Measurements from ENCODE around the gene TRIM75. TPM values are rescaled to one million over a fixed set of nuclear protein-coding genes. Genes with fewer than 3 reads are reported as not detected.

TRIM75 gene
- total RNA-seq, 1 donor from 2014 or later: not detected

GRCh38 chr4:165106518-165106917 is 52.9 kb downstream of the TRIM75 start:
- no peak overlapping the region for H3K9ac ChIP-seq (ENCODE audit: low read length)
- no peaks in the 10 kb centered on the region for H3K27me3 ChIP-seq (ENCODE audit: insufficient read depth, low read length)
- no peak overlapping the region for H3K4me3 Mint-ChIP-seq (ENCODE audit: unreplicated experiment)
- H3K27ac ChIP-seq (ENCODE audit: low read depth, low read length): no peak overlapping the region
- H3K9me3 Mint-ChIP-seq (ENCODE audit: unreplicated experiment): no peaks in the 10 kb centered on the region
- no peaks in the 10 kb centered on the region for H3K4me1 ChIP-seq (ENCODE audit: insufficient read depth, low read length)
- H3K4me1 Mint-ChIP-seq (ENCODE audit: low read depth, unreplicated experiment): no peaks in the 10 kb centered on the region
- FAIRE-seq: no peak
- H4K20me1 ChIP-seq (ENCODE audit: insufficient read depth, low read length): no peaks in the 10 kb centered on the region
- no peaks in the 10 kb centered on the region for H3K9me3 ChIP-seq (ENCODE audit: insufficient read depth, low read depth, low read length)
- DNase-seq (ENCODE audit: low read depth): no peak
- no peak overlapping the region for H3K4me3 ChIP-seq (ENCODE audit: insufficient read depth, low read depth, low read length)
- H2AFZ ChIP-seq (ENCODE audit: low read depth, low read length): no peak overlapping the region
- H3K79me2 ChIP-seq (ENCODE audit: insufficient read depth, low read length): no peaks in the 10 kb centered on the region
- no peaks in the 10 kb centered on the region for H3K27me3 Mint-ChIP-seq (ENCODE audit: low read depth, unreplicated experiment)
- no peak overlapping the region for H3K4me2 ChIP-seq (ENCODE audit: low read length)
- H3K27ac Mint-ChIP-seq (ENCODE audit: unreplicated experiment): no peak overlapping the region
- H3K36me3 Mint-ChIP-seq (ENCODE audit: low read depth, unreplicated experiment): peaks cover 2% of the 10 kb centered on the region
- H3K36me3 ChIP-seq (ENCODE audit: insufficient read depth, low read length): no peaks in the 10 kb centered on the region
- TF ChIP-seq, protein P1, sequence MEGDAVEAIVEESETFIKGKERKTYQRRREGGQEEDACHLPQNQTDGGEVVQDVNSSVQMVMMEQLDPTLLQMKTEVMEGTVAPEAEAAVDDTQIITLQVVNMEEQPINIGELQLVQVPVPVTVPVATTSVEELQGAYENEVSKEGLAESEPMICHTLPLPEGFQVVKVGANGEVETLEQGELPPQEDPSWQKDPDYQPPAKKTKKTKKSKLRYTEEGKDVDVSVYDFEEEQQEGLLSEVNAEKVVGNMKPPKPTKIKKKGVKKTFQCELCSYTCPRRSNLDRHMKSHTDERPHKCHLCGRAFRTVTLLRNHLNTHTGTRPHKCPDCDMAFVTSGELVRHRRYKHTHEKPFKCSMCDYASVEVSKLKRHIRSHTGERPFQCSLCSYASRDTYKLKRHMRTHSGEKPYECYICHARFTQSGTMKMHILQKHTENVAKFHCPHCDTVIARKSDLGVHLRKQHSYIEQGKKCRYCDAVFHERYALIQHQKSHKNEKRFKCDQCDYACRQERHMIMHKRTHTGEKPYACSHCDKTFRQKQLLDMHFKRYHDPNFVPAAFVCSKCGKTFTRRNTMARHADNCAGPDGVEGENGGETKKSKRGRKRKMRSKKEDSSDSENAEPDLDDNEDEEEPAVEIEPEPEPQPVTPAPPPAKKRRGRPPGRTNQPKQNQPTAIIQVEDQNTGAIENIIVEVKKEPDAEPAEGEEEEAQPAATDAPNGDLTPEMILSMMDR (IDR thresholded peaks at IDR 0.05; ENCODE audit: insufficient read depth, low read depth, low read length): no peak

Other genes with a start within 250 kb of the TRIM75 start
- 0.30 and 0.89 TPM in 2 replicates for gene APELA, start 176.7 kb upstream of the TRIM75 start, total RNA-seq
- gene TRIM61, start 76.2 kb upstream of the TRIM75 start, total RNA-seq: 1.4 and 2.2 TPM in 2 replicates
- not detected in 2 replicates for gene TRIM60, start 21.9 kb upstream of the TRIM75 start, total RNA-seq
- gene TMEM192, start 59.0 kb downstream of the TRIM75 start, total RNA-seq: 17.4 and 20.2 TPM in 2 replicates
- 26.2 and 28.2 TPM in 2 replicates for gene KLHL2, start 153.7 kb downstream of the TRIM75 start, total RNA-seq